SU-DHL-6 (cell line): ENCODE measurements around the gene WDR64.

Source experiments
- H2AFZ ChIP-seq: fragments of 200-600 bp; sonication (generic); 2 replicates; pipeline ENCODE4 v1.6.1; 2014; ENCODE audit warnings: low read depth, mild to moderate bottlenecking, moderate library complexity, mixed read lengths, antibody characterized with exemption, low read length; ENCODE audit not compliant: severe bottlenecking
- H3F3A ChIP-seq: fragments of 200-600 bp; shearing (Covaris generic); 2 replicates; pipeline ENCODE4 v1.6.0; 2016; ENCODE audit warnings: antibody characterized with exemption, mild to moderate bottlenecking; ENCODE audit not compliant: insufficient read depth
- H3K27ac ChIP-seq: fragments of 200-600 bp; sonication (generic); 2 replicates; pipeline ENCODE4 v1.5.1; 2016; ENCODE audit warnings: low read depth, mild to moderate bottlenecking, low read length, moderate library complexity, mixed read lengths
- H3K27me3 ChIP-seq: fragments of 200-600 bp; sonication (generic), shearing (Covaris generic); 2 replicates; pipeline ENCODE4 v1.6.0; 2014; ENCODE audit warnings: mild to moderate bottlenecking, low read length
- H3K36me3 ChIP-seq: fragments of 200-600 bp; sonication (generic); 2 replicates; pipeline ENCODE4 v1.6.1; 2014; ENCODE audit warnings: mild to moderate bottlenecking, low read length, mixed read lengths
- H3K4me2 ChIP-seq: fragments of 300-600, 200-600 bp; shearing (Covaris generic), sonication (generic); 2 replicates; pipeline ENCODE4 v1.6.0; 2014; ENCODE audit warnings: low read length, low read depth, mild to moderate bottlenecking; ENCODE audit not compliant: poor library complexity, severe bottlenecking
- H3K4me3 ChIP-seq: fragments of 200-600 bp; sonication (generic); 2 replicates; pipeline ENCODE4 v1.5.1; 2014; ENCODE audit warnings: antibody characterized with exemption, low read length, mild to moderate bottlenecking, mixed read lengths; ENCODE audit not compliant: insufficient read depth, poor library complexity, severe bottlenecking
- H3K79me2 ChIP-seq: fragments of 200-600 bp; sonication (generic); 2 replicates; pipeline ENCODE4 v1.6.1; 2014; ENCODE audit warnings: mild to moderate bottlenecking, low read length, moderate library complexity; ENCODE audit not compliant: insufficient read depth
- H3K9ac ChIP-seq: fragments of 200-600 bp; sonication (generic); 2 replicates; pipeline ENCODE4 v1.7.0; 2014; ENCODE audit warnings: mild to moderate bottlenecking, low read length
- H3K9me2 ChIP-seq: fragments of 200-600 bp; sonication (generic); replicated peaks from 2 replicates; pipeline ENCODE4 v1.6.1; 2014; ENCODE audit warnings: low read length; ENCODE audit not compliant: insufficient read depth
- H3K9me3 ChIP-seq: fragments of 200-600 bp; sonication (generic); 2 replicates; pipeline ENCODE4 v1.6.1; 2014; ENCODE audit warnings: low read length, mixed read lengths; ENCODE audit not compliant: insufficient read depth
- H4K20me1 ChIP-seq: fragments of 200-600 bp; sonication (generic); 2 replicates; pipeline ENCODE4 v1.6.1; 2014; ENCODE audit warnings: low read depth, mild to moderate bottlenecking, antibody characterized with exemption, low read length, moderate library complexity, mixed read lengths
- EZH2phosphoT487 ChIP-seq: fragments of 200-600 bp; sonication (generic), shearing (Covaris generic); conservative IDR thresholded peaks from 2 replicates; pipeline ENCODE4 v1.6.1; 2018; ENCODE audit warnings: mild to moderate bottlenecking, antibody characterized with exemption, low read length, moderate library complexity, mixed read lengths
- TF ChIP-seq, protein P1 (sequence below): fragments of 200-600 bp; sonication (generic); IDR thresholded peaks from one replicate; pipeline ENCODE4 v1.5.1; 2017; ENCODE audit warnings: antibody characterized with exemption, mild to moderate bottlenecking, low read length, moderate library complexity; ENCODE audit not compliant: insufficient read depth, poor library complexity, severe bottlenecking

WDR64 gene

DNA sequence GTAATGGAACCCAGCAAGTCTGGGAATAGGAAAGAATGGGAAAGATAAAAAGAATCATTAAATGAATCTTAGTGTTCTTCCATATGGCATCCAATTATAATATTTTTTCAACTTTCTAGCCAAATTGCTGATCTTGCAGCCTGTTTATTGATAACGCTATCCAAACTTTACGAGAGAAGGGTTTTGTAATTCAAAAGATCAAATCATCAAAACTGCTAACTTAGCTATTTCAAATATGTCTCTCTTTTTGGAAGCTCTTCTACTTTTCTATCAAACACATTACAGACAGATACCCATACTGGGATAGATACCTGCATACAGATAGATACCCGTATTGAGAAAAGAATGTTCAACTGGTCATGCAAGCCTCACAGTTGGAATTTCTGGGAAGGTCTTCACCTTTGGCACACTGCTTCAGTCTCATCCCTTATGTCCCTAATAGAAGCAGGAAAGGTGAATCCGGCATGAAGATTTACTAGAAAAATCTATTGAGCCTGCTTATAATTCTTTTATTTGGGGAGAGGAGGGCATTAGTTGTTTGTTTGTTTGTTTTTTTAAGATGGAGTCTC lies 120.9 kb downstream of the WDR64 start:
- TF ChIP-seq EZH2phosphoT487: no peak
- TF ChIP-seq, protein P1, sequence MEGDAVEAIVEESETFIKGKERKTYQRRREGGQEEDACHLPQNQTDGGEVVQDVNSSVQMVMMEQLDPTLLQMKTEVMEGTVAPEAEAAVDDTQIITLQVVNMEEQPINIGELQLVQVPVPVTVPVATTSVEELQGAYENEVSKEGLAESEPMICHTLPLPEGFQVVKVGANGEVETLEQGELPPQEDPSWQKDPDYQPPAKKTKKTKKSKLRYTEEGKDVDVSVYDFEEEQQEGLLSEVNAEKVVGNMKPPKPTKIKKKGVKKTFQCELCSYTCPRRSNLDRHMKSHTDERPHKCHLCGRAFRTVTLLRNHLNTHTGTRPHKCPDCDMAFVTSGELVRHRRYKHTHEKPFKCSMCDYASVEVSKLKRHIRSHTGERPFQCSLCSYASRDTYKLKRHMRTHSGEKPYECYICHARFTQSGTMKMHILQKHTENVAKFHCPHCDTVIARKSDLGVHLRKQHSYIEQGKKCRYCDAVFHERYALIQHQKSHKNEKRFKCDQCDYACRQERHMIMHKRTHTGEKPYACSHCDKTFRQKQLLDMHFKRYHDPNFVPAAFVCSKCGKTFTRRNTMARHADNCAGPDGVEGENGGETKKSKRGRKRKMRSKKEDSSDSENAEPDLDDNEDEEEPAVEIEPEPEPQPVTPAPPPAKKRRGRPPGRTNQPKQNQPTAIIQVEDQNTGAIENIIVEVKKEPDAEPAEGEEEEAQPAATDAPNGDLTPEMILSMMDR: no peak
- Histone ChIP-seq H3K36me3 (no peaks in the 10 kb centered on the region), H3K9me3 (no peaks in the 10 kb centered on the region), H3K27ac (no peak overlapping the region), H2AFZ (no peak overlapping the region), H3K79me2 (no peaks in the 10 kb centered on the region), H3K27me3 (no peaks in the 10 kb centered on the region), H3K4me3 (no peak overlapping the region), H3K9ac (no peak overlapping the region), H4K20me1 (no peaks in the 10 kb centered on the region), H3K9me2 (no peaks in the 10 kb centered on the region), H3F3A (no peaks in the 10 kb centered on the region), H3K4me2 (no peak overlapping the region)

DNA sequence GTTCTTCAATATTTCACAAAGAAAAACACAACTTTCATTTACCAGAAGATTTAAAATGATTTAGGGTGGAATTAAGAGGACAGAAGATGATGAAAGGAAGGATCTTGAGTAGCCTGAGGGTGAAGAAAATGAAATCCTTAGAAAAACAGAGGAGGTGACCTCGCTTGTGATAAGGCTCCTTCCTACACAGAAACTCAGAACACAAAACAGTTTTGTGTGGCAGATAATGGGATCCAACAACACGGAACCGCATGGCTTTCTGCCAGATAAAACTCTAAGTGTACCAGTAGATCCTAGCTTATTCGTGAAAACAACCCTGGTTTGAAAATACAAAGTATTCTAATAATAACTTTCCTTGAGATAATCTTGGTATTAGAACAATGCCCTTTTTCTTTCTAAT lies 121.9 kb downstream of the WDR64 start:
- Histone ChIP-seq H3K9me2 (no peaks in the 10 kb centered on the region), H3K9ac (no peak overlapping the region), H3K27me3 (no peaks in the 10 kb centered on the region), H3K79me2 (no peaks in the 10 kb centered on the region), H3K9me3 (no peaks in the 10 kb centered on the region), H2AFZ (no peak overlapping the region), H3K4me2 (no peak overlapping the region), H3K36me3 (no peaks in the 10 kb centered on the region), H4K20me1 (no peaks in the 10 kb centered on the region), H3K4me3 (no peak overlapping the region), H3K27ac (no peak overlapping the region), H3F3A (no peaks in the 10 kb centered on the region)
- no peak for TF ChIP-seq EZH2phosphoT487
- TF ChIP-seq, protein P1: no peak

DNA sequence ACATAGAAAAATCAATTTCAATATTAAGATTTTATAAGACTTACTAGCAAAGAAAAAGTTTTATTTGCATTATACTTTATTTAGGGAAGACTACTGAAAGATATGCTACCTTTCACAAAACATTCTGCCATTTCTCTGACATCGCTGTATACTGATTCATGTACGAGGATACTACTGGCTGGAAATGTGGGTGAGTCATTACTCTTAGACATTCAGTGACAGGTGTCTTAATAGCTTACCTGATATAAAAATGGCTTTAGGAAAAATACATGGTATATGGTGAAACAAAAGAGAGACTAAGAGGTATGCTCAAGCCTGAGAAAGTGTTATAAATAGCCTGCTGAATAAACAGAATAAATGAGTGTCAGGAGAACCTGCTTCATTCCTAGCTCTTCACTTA lies 122.9 kb downstream of the WDR64 start:
- H3K9me3 ChIP-seq: no peaks in the 10 kb centered on the region
- H3K27ac ChIP-seq: no peak overlapping the region
- no peaks in the 10 kb centered on the region for H4K20me1 ChIP-seq
- no peaks in the 10 kb centered on the region for H3K79me2 ChIP-seq
- H3F3A ChIP-seq: no peaks in the 10 kb centered on the region
- no peak overlapping the region for H3K9ac ChIP-seq
- H3K36me3 ChIP-seq: no peaks in the 10 kb centered on the region
- H3K9me2 ChIP-seq: no peaks in the 10 kb centered on the region
- H2AFZ ChIP-seq: no peak overlapping the region
- no peaks in the 10 kb centered on the region for H3K27me3 ChIP-seq
- H3K4me2 ChIP-seq: no peak overlapping the region
- TF ChIP-seq, protein P1: no peak
- no peak for TF ChIP-seq EZH2phosphoT487
- H3K4me3 ChIP-seq: no peak overlapping the region
